Vagina (tissue), 2 donors: ENCODE measurements around the gene MAP2K3. TPM values are rescaled to one million over a fixed set of nuclear protein-coding genes. Genes with fewer than 3 reads are reported as not detected.

Experiments used
- DNase-seq, 2 donors: peaks; one replicate each; pipeline ENCODE4 v3.0.0-alpha.2; 2017; ENCODE audit errors: extremely low spot score in 2 of 2
- H3K27ac ChIP-seq: fragments of 200-600 bp; sonication (generic); one replicate; pipeline ENCODE4 v1.5.1; 2019
- H3K27me3 ChIP-seq: fragments of 200-600 bp; sonication (generic); one replicate; pipeline ENCODE4 v1.5.1; 2019
- H3K36me3 ChIP-seq, 2 donors: fragments of 200-600 bp; sonication (generic); one replicate each; pipeline ENCODE4 v1.5.1; 2017 to 2019
- H3K4me1 ChIP-seq: fragments of 200-600 bp; sonication (generic); one replicate; pipeline ENCODE4 v1.5.1; 2019
- H3K4me3 ChIP-seq, 2 donors: fragments of 200-600 bp; sonication (generic); 1 replicate in 1 of 2; 2 replicates in 1 of 2; pipeline ENCODE4 v1.5.1; 2016 to 2019
- H3K9me3 ChIP-seq: fragments of 200-600 bp; sonication (generic); one replicate; pipeline ENCODE4 v1.5.1; 2019
- POLR2A ChIP-seq, 2 donors: fragments of 450-650 bp; IDR thresholded peaks; one replicate each; pipeline ENCODE4 v1.6.1; 2017; ENCODE audit warnings: antibody characterized with exemption in 2 of 2, mild to moderate bottlenecking in 2 of 2, moderate library complexity in 2 of 2
- POLR2AphosphoS5 ChIP-seq, 2 donors: sonication (generic); formaldehyde crosslinking; IDR thresholded peaks; one replicate each; pipeline ENCODE4 v1.9.0; 2017; ENCODE audit warnings: antibody characterized with exemption in 2 of 2, mild to moderate bottlenecking in 2 of 2, low read depth in 1 of 2; ENCODE audit not compliant: insufficient read depth in 1 of 2
- intact Hi-C: fragments of 100-400 bp; cut with DNase I; formaldehyde crosslinking; loops from one replicate; pipeline ENCODE4 v1.15.1; 2023
- total RNA-seq: library from RNA; depleted of rRNA; stranded (reverse); fragments of >200 nt; gene quantifications from one replicate; pipeline ENCODE4 v1.2.3, GENCODE V29; 2016
- TF ChIP-seq, protein P1 (sequence below), 3 experiments: fragments of 450-650 bp in 2 of 3; fragments of 200-600 bp in 1 of 3; sonication (generic) in 1 of 3; IDR thresholded peaks; one replicate each; pipeline ENCODE4 v1.5.1; 2017 to 2019; ENCODE audit warnings: antibody characterized with exemption in 3 of 3, mild to moderate bottlenecking in 2 of 3, moderate library complexity in 2 of 3

The MAP2K3 gene
- total RNA-seq, 1 donor from 2014 or later: 21.6 TPM

DNA sequence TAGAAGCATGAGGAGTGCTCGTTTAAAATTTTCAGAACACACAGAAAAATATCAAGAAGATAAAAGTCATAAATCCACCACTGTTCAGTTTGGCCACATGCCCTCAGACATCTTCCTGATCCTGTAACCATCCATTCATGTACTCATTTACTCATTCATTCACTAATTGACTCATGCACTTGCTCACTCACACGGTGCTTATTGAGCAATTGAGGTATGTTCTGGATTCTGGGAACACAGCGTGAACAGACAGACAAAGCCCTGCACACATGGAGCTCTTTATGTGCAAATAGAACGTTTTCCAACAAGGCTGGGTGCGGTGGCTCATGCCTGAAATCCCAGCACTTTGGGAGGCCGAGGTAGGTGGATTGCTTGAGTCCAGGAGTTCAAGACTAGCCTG is 21.1 kb upstream of the MAP2K3 start:
- H3K9me3 ChIP-seq: no peaks in the 10 kb centered on the region
- intact Hi-C loops: no loop called here
- TF ChIP-seq POLR2A (IDR thresholded peaks at IDR 0.05) (no peak), POLR2AphosphoS5 (IDR thresholded peaks at IDR 0.05; ENCODE audit: insufficient read depth in 1 of 2, low read depth in 1 of 2) (peak in 1 of 2 donors; percentile 42)
- TF ChIP-seq, protein P1, sequence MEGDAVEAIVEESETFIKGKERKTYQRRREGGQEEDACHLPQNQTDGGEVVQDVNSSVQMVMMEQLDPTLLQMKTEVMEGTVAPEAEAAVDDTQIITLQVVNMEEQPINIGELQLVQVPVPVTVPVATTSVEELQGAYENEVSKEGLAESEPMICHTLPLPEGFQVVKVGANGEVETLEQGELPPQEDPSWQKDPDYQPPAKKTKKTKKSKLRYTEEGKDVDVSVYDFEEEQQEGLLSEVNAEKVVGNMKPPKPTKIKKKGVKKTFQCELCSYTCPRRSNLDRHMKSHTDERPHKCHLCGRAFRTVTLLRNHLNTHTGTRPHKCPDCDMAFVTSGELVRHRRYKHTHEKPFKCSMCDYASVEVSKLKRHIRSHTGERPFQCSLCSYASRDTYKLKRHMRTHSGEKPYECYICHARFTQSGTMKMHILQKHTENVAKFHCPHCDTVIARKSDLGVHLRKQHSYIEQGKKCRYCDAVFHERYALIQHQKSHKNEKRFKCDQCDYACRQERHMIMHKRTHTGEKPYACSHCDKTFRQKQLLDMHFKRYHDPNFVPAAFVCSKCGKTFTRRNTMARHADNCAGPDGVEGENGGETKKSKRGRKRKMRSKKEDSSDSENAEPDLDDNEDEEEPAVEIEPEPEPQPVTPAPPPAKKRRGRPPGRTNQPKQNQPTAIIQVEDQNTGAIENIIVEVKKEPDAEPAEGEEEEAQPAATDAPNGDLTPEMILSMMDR (IDR thresholded peaks at IDR 0.05): no peak
- no peak for DNase-seq
- no peak overlapping the region for H3K27ac ChIP-seq
- no peaks in the 10 kb centered on the region for H3K4me1 ChIP-seq
- no peak overlapping the region for H3K4me3 ChIP-seq
- H3K36me3 ChIP-seq: no peaks in the 10 kb centered on the region
- no peaks in the 10 kb centered on the region for H3K27me3 ChIP-seq

DNA sequence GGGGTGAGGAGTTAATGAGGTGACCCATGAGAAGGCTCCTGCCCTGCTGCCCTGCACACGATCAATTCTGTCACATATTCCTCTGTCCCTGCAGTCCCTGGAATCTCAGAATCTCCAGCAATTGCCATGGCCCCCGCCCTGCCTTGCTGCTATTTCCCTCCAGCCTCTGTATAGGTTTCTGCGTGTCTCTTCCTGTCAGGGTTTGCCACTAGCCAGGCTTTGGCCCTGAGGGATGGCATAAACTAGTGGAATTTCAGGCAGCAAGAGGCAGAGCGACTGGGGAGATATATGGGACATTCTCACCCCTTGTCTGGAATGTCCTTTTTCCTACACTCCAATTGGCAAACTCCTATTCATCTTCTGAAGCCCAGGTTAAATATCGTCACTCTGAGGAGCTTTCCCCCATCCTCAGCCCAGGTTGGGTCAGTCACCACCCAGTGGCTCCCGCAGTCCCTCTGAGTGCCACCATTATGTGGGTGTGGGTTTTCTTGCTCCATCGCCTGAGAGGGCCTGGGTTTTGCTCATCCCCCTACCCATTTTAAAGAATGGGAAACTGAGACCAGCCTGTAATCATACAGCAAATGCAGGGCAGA is 15.8 kb upstream of the MAP2K3 start:
- DNase-seq: no peak
- Histone ChIP-seq H3K27ac (no peak overlapping the region), H3K4me3 (no peak overlapping the region), H3K27me3 (no peaks in the 10 kb centered on the region), H3K9me3 (no peaks in the 10 kb centered on the region), H3K36me3 (no peaks in the 10 kb centered on the region), H3K4me1 (no peaks in the 10 kb centered on the region)
- TF ChIP-seq POLR2AphosphoS5 (IDR thresholded peaks at IDR 0.05; ENCODE audit: insufficient read depth in 1 of 2, low read depth in 1 of 2) (no peak), POLR2A (IDR thresholded peaks at IDR 0.05) (no peak)
- TF ChIP-seq, protein P1 (IDR thresholded peaks at IDR 0.05): no peak
- intact Hi-C loops: no loop called here

DNA sequence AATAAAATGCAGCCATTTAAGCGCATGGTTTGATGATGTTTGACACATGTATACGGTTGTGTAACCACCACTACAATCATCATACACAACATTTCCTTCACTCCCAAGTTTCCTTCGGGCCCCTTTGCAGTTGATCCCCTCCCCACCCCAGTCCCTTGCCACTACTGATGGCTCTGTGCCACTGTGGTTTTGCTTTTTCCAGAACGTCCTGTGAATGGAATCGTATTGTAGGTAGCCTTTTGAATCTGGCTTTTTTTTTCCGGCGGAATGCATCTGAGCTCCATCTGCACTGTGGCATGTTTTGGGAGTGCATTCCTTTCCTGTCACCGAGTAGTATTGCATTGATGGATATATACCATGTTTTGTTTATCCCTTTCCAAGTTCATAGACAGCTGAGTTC is 15.1 kb upstream of the MAP2K3 start:
- H3K27me3 ChIP-seq: no peaks in the 10 kb centered on the region
- no peaks in the 10 kb centered on the region for H3K9me3 ChIP-seq
- no peak for DNase-seq
- H3K4me3 ChIP-seq: no peak overlapping the region
- peaks cover under 1% of the 10 kb centered on the region for H3K4me1 ChIP-seq
- H3K27ac ChIP-seq: no peak overlapping the region
- no peaks in the 10 kb centered on the region for H3K36me3 ChIP-seq
- intact Hi-C loops: no loop called here
- no peak for TF ChIP-seq POLR2A (IDR thresholded peaks at IDR 0.05)
- TF ChIP-seq, protein P1 (IDR thresholded peaks at IDR 0.05): no peak
- no peak for TF ChIP-seq POLR2AphosphoS5 (IDR thresholded peaks at IDR 0.05; ENCODE audit: insufficient read depth in 1 of 2, low read depth in 1 of 2)

DNA sequence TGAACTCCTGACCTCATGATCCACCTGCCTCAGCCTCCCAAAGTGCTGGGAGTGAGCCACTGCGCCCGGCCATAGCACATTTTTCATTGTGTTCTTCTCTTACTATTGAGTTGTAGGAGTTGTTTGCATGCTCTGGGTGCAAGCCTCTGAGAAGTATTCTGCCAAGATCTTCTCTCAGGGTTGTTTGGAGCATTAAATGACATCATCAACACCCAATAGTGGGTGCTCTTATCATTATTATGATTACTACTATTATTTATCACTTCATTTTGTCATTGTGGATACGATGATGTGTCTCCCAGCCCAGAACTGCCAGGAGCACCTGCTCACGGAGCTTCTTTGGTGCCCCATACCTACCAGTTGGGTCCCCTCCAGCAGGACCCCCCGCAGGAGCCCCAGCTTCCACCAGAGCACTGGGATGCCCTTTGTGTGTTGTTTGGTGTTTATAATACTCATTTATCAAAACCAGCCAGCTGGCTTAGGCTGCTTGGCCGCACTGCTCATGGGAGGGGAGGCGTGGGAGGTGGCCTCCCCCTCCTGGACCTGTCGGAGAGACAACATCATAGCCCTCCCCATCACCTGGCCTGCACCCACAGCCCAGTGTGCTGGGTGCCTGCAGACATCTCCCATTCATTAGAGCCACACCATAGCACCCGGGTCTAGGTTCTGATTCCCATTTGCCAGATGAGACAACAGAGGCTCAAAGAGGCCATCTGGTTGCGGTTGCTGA is 12.9 kb upstream of the MAP2K3 start:
- Histone ChIP-seq H3K27me3 (no peaks in the 10 kb centered on the region), H3K9me3 (no peaks in the 10 kb centered on the region), H3K36me3 (no peaks in the 10 kb centered on the region), H3K4me3 (no peak overlapping the region), H3K4me1 (peaks cover 17% of the 10 kb centered on the region), H3K27ac (no peak overlapping the region)
- no peak for DNase-seq
- intact Hi-C loops: no loop called here
- no peak for TF ChIP-seq POLR2A (IDR thresholded peaks at IDR 0.05)

DNA sequence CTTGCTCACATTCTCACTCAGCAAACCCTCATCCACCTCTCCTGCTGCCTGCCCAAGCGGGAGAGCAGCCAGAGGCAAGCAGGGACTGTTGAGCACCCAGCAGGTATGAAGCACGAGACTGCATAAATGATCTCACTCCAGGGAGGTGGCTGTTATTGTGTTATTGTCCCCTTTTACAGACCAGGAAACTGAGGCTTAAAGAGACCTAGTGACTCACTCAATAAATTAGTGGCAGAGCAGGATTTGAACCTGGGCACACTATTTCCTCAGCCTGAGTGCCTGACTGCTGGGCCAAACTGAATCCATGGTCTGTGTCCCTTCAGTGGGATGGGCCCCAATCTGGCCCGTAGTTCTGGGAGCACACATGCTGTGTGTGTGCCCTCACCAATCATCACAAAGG is 12.3 kb upstream of the MAP2K3 start:
- intact Hi-C loops: no loop called here
- H3K4me1 ChIP-seq: peaks cover 17% of the 10 kb centered on the region
- H3K36me3 ChIP-seq: no peaks in the 10 kb centered on the region
- DNase-seq: no peak
- no peak overlapping the region for H3K4me3 ChIP-seq
- no peak overlapping the region for H3K27ac ChIP-seq
- TF ChIP-seq POLR2A (IDR thresholded peaks at IDR 0.05): no peak
- H3K9me3 ChIP-seq: no peaks in the 10 kb centered on the region
- H3K27me3 ChIP-seq: no peaks in the 10 kb centered on the region
